Epidermal melanocyte (primary cell): ENCODE measurements around the gene CSAD.

ENCODE experiments used
- DNase-seq: peaks from one replicate; pipeline ENCODE4 v3.0.0; 2011; ENCODE audit warnings: low spot score; ENCODE audit not compliant: insufficient read length

Gene CSAD

GRCh38 chr12:53180220-53180930, at the start of gene CSAD, which contains the start of gene ZNF740:
Gene CSAD (minus strand): TSS chr12:53180925. CDS start chr12:53173470, 7,455 bp downstream.
Gene ZNF740 (plus strand): TSS chr12:53180722. CDS start chr12:53181984, 1,262 bp downstream.
- peak; percentile 95 for DNase-seq

- DNase-seq, result no peak
Measured at GRCh38 chr12:53230108-53230845, 49.6 kb upstream of the CSAD start.

GRCh38 chr12:53229454-53229853, 48.7 kb upstream of the CSAD start:
- no peak for DNase-seq

- DNase-seq, result no peak
Measured at GRCh38 chr12:53227836-53228235, 47.1 kb upstream of the CSAD start.

- DNase-seq, result no peak
Measured at GRCh38 chr12:53227341-53227740, 46.6 kb upstream of the CSAD start.

GRCh38 chr12:53226815-53227214, 46.1 kb upstream of the CSAD start:
- DNase-seq, result no peak

- DNase-seq, result no peak
Measured at GRCh38 chr12:53225635-53226424, 45.1 kb upstream of the CSAD start.

GRCh38 chr12:53224897-53225634, 44.3 kb upstream of the CSAD start:
- no peak for DNase-seq

GRCh38 chr12:53224061-53224896, 43.6 kb upstream of the CSAD start:
- no peak for DNase-seq

- peak; percentile 90 for DNase-seq
Measured at GRCh38 chr12:53223389-53224060, 42.8 kb upstream of the CSAD start.

GRCh38 chr12:53222806-53223261, 42.1 kb upstream of the CSAD start:
- DNase-seq, result no peak

- DNase-seq, result no peak
Measured at GRCh38 chr12:53222170-53222721, 41.5 kb upstream of the CSAD start.

GRCh38 chr12:53221203-53222080, 40.7 kb upstream of the CSAD start:
- no peak for DNase-seq

- DNase-seq, result peak; percentile 97
Measured at GRCh38 chr12:53220694-53221202, 40.0 kb upstream of the CSAD start.

GRCh38 chr12:53219956-53220693, 39.4 kb upstream of the CSAD start:
- DNase-seq, result no peak

- DNase-seq, result no peak
Measured at GRCh38 chr12:53219292-53219955, 38.7 kb upstream of the CSAD start.
